ENCODE data around the gene CCDC92. TPM values are rescaled to one million over a fixed set of nuclear protein-coding genes. Genes with fewer than 3 reads are reported as not detected.

Gene CCDC92
- total RNA-seq: 52.6 and 55.1 TPM in 2 replicates
- long read RNA-seq, partial matches to known transcripts: 1 of 6 reads
- long read RNA-seq, other reads (novel, unspliced or antisense): 4 of 6 reads

DNA sequence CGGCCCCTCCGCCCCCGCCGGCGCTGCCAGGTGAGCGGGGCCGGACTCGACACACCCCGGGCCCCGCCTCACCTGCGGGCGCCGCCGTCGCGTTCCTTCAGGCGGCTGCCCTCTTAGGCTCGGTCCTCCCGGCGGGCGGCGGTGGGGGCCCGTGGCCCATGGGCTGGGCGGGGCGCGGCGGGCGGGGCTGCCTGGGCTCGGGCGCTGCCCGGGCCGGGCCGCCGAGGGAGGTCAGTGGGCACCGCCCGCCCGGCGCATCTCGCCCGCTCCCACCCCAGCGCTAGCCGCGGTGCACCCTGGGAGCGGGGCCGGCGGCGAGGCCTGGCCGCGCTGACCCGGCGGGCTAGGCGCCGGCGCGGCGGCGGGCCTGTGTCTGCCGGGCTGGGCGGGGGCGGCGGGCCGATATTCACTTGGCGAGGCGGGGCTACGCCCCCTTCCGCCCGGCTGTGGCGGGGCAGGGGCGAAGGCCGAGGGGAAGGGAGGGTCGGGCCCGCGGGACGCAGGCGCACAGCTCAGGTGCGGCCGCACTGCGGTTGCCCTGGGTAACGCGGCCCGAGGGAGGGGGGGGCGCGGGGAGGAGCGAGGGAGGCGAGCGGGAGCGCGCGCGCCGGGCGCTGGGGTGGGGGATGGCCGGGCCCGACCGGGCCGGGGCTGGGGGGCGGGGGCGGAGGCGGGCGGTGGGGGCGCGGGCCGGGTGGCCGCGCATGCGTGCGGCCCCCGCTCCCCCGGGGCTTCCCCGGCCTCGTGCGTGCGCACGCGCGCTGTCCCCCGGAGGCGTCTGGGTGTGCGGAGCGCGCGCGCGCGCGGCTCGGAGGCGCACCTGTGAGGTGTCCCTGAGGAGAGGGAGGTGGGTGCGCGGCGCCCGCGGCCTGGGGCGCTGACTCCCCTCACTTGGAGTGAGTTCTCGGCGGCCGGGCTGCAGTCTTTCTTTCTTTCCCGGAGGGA, at the start of gene CCDC92, which contains the start of gene ZNF664:
TSS of gene CCDC92 (minus strand) at position 375 of the 945 bp plus-strand sequence. CDS start 28,526 bp downstream, outside the sequence.
TSS of gene ZNF664 (plus strand) at position 759 of the 945 bp plus-strand sequence. CDS start 38,930 bp downstream, outside the sequence.
- Mint-ChIP-seq H3K4me1 (ENCODE audit: unreplicated experiment) (peaks cover 49% of the 10 kb centered on the region), H3K36me3 (ENCODE audit: unreplicated experiment) (peaks cover 18% of the 10 kb centered on the region), H3K27me3 (ENCODE audit: unreplicated experiment) (no peaks in the 10 kb centered on the region), H3K9me3 (ENCODE audit: unreplicated experiment) (no peaks in the 10 kb centered on the region), H3K4me3 (ENCODE audit: unreplicated experiment) (peak within 1 kb of the TSS; percentile 93), H3K27ac (ENCODE audit: unreplicated experiment) (peak within 1 kb of the TSS; percentile 89)
- peak; percentile 37 for TF ChIP-seq CTCF (IDR thresholded peaks at IDR 0.05)
- DNase-seq (ENCODE audit: extremely low spot score, unreplicated experiment): peak; percentile 98

- TF ChIP-seq CTCF (IDR thresholded peaks at IDR 0.05): no peak
- Mint-ChIP-seq H3K27ac (ENCODE audit: unreplicated experiment) (no peak overlapping the region), H3K4me1 (ENCODE audit: unreplicated experiment) (peaks cover 68% of the 10 kb centered on the region), H3K36me3 (ENCODE audit: unreplicated experiment) (no peaks in the 10 kb centered on the region), H3K27me3 (ENCODE audit: unreplicated experiment) (no peaks in the 10 kb centered on the region), H3K9me3 (ENCODE audit: unreplicated experiment) (no peaks in the 10 kb centered on the region), H3K4me3 (ENCODE audit: unreplicated experiment) (no peak overlapping the region)
- DNase-seq (ENCODE audit: extremely low spot score, unreplicated experiment): no peak
Observed at GRCh38 chr12:124022161-124022560, 49.5 kb upstream of the CCDC92 start.

DNA sequence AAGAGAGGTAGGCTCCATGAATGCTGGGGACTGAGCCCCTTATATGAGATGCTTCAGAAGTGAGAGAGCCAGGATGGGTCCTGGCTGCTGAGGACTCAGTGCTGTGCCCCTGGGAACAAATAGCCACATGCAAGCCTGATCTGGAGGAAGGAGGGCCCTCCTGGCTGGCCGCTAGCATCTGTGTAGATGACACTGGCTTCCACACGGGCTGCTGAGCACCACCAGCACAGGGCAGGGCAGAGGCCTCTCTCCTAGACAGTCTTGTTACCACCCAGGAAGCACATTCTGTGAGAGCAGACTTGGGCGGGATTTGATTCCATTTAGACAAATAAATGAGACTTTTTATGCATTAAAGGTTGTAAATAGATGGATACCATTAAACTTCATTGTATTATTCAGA, 48.4 kb upstream of the CCDC92 start:
- Mint-ChIP-seq H3K9me3 (ENCODE audit: unreplicated experiment) (no peaks in the 10 kb centered on the region), H3K4me3 (ENCODE audit: unreplicated experiment) (no peak overlapping the region), H3K27me3 (ENCODE audit: unreplicated experiment) (no peaks in the 10 kb centered on the region), H3K27ac (ENCODE audit: unreplicated experiment) (peak overlapping the region; percentile 61), H3K4me1 (ENCODE audit: unreplicated experiment) (peaks cover 56% of the 10 kb centered on the region), H3K36me3 (ENCODE audit: unreplicated experiment) (no peaks in the 10 kb centered on the region)
- TF ChIP-seq CTCF (IDR thresholded peaks at IDR 0.05): no peak
- DNase-seq (ENCODE audit: extremely low spot score, unreplicated experiment): no peak

- H3K27ac Mint-ChIP-seq (ENCODE audit: unreplicated experiment): peak overlapping the region; percentile 61
- H3K4me1 Mint-ChIP-seq (ENCODE audit: unreplicated experiment): peaks cover 52% of the 10 kb centered on the region
- TF ChIP-seq CTCF (IDR thresholded peaks at IDR 0.05): no peak
- DNase-seq (ENCODE audit: extremely low spot score, unreplicated experiment): no peak
- peaks cover under 1% of the 10 kb centered on the region for H3K36me3 Mint-ChIP-seq (ENCODE audit: unreplicated experiment)
- no peak overlapping the region for H3K4me3 Mint-ChIP-seq (ENCODE audit: unreplicated experiment)
- no peaks in the 10 kb centered on the region for H3K9me3 Mint-ChIP-seq (ENCODE audit: unreplicated experiment)
- no peaks in the 10 kb centered on the region for H3K27me3 Mint-ChIP-seq (ENCODE audit: unreplicated experiment)
Observed at GRCh38 chr12:124020514-124020949, 47.9 kb upstream of the CCDC92 start.

DNA sequence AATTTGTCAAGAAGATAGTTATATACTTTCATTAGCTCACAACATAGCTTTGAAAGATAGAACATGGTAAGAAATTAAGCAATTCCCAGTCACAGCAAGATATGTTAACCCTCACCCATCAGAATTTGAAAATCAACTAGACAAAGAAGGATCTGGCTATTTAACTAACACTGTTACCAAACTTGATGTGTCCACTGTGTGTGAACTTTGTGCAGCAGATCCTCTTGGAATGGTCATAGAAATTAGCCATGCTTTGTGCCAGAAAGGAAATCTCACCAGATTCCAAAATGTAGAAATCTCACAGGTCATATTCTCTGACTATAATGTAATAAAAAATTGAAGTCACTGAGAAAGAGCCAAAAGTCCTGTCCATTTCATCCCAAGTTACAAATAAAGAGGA, 46.5 kb upstream of the CCDC92 start:
- TF ChIP-seq CTCF (IDR thresholded peaks at IDR 0.05): no peak
- H3K27ac Mint-ChIP-seq (ENCODE audit: unreplicated experiment): no peak overlapping the region

More for the DNA sequence above, 46.5 kb upstream of the CCDC92 start:
- H3K9me3 Mint-ChIP-seq (ENCODE audit: unreplicated experiment): no peaks in the 10 kb centered on the region
- no peak overlapping the region for H3K4me3 Mint-ChIP-seq (ENCODE audit: unreplicated experiment)
- peaks cover 12% of the 10 kb centered on the region for H3K36me3 Mint-ChIP-seq (ENCODE audit: unreplicated experiment)
- H3K27me3 Mint-ChIP-seq (ENCODE audit: unreplicated experiment): no peaks in the 10 kb centered on the region
- no peak for DNase-seq (ENCODE audit: extremely low spot score, unreplicated experiment)
- H3K4me1 Mint-ChIP-seq (ENCODE audit: unreplicated experiment): peaks cover 38% of the 10 kb centered on the region
